Subcutaneous abdominal adipose tissue (tissue), 5 donors: ENCODE data around the gene LSM4.

ENCODE experiments used
- H3K27ac ChIP-seq: one replicate; pipeline ENCODE4 v1.7.0; 2013; ENCODE audit warnings: low read depth, mild to moderate bottlenecking, inconsistent platforms, low read length, moderate library complexity
- H3K27me3 ChIP-seq, 5 donors: one replicate each; pipeline ENCODE4 v1.7.0; 2013; ENCODE audit warnings: low read length in 5 of 5, inconsistent platforms in 1 of 5; ENCODE audit not compliant: control insufficient read depth in 5 of 5, insufficient read depth in 4 of 5
- H3K36me3 ChIP-seq, 5 donors: one replicate each; pipeline ENCODE4 v1.7.0; 2013; ENCODE audit warnings: low read length in 5 of 5; ENCODE audit not compliant: control insufficient read depth in 5 of 5, insufficient read depth in 5 of 5
- H3K4me1 ChIP-seq, 5 donors: one replicate each; pipeline ENCODE4 v1.7.0; 2013; ENCODE audit warnings: low read length in 5 of 5, mild to moderate bottlenecking in 3 of 5, moderate library complexity in 1 of 5; ENCODE audit not compliant: control insufficient read depth in 5 of 5, insufficient read depth in 5 of 5
- H3K4me3 ChIP-seq, 5 donors: one replicate each; pipeline ENCODE4 v1.7.0; 2013; ENCODE audit warnings: low read length in 5 of 5, low read depth in 1 of 5
- H3K9ac ChIP-seq, 5 donors: one replicate each; pipeline ENCODE4 v1.7.0; 2013; ENCODE audit warnings: low read length in 5 of 5, mild to moderate bottlenecking in 4 of 5, moderate library complexity in 3 of 5
- H3K9me3 ChIP-seq, 5 donors: one replicate each; pipeline ENCODE4 v1.7.0; 2013; ENCODE audit warnings: low read length in 5 of 5; ENCODE audit not compliant: control insufficient read depth in 5 of 5
- donor health status: healthy.
- donor health status: healthy.
- donor health status: healthy.
- donor health status: healthy.
- donor health status: healthy.

LSM4 gene

DNA sequence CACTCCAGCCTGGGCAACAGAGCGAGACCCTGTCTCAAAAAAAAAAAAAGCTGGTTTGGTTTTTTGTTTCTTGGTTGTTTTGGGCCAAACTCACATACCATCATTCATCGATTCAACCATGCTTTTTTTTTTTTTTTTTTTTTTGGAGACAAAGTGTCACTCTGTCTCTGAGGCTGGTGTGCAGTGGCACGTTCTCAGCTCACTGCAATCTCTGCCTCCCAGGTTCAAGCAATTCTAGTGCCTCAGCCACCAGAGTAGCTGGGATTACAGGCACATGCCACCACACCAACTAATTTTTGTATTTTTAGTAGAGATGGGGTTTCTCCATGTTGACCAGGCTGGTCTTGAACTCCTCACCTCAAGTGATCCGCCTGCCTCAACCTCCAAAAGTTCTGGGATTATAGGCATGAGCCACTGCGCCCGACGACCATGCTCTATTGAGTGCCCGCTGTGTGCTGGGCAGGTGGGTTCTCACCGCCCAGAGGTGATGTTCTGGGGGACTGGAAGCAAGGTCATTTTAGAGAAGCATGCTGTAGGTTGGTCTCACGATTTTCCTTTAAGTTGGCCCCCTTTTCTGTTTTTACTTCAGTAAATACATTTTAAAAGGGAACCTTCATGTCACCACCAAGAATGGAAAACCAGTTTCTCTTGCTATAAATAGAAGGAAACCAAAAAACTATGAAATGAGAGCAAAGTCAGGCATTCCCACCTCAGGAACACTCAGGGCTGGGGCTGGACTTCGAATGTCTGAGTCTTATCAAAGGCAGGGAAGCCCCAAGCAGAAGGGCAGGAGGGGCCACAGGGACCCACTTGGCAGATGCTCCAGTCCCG, 33.2 kb downstream of the LSM4 start:
- Histone ChIP-seq H3K36me3 (no peaks in the 10 kb centered on the region), H3K27me3 (no peaks in the 10 kb centered on the region), H3K9me3 (no peaks in the 10 kb centered on the region), H3K9ac (no peak overlapping the region), H3K4me1 (peaks cover 2 to 46% (median 32%) of the 10 kb centered on the region in 5 donors), H3K27ac (peak overlapping the region; percentile 95), H3K4me3 (no peak overlapping the region)

DNA sequence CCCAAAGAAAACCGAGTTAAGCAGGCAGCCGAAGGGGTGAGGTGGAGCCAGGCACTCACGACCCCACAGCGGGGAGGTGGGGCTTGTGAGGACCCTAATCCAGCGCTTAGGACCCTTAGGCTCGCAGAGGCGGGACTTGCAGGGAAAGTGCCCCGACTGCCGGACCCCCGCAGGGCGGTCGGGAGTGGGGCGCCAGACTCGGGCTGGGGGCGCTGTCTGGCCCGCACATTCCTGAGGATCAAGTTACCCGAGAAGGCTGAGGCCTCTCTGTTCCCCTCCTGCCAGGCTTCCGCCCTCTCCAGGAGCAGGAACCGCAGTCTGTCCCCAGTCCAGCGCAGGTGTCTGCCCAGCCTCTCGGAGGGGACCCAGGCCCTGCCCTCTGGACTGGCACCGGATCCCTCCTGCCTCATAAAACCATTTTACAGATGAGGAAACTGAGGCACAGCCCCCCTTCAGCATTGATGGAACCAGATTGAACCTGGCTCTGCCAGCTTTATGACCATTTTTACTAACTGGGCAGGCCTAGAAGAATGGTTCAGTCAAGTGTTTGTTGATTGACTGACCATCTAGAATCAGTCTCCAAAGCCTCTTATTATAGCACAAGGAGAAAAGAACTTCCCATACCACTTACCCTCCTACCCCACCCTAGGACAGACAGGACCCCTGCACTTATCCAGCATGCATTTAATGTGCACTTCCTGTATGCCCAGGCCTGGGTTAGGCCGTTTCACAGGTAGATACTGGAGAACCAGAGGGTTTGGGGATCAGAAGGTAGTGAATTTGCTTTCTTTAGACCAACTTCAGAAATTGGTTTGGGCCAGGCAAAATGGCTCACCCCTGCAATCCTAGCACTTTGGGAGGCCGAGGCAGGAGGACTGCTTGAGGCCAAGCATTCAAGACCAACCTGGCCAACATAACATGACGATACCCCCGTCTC, 34.8 kb downstream of the LSM4 start:
- Histone ChIP-seq H3K4me3 (no peak overlapping the region), H3K27ac (no peak overlapping the region), H3K4me1 (peaks cover 0 to 42% (median 28%) of the 10 kb centered on the region in 5 donors), H3K9ac (no peak overlapping the region), H3K27me3 (no peaks in the 10 kb centered on the region), H3K9me3 (no peaks in the 10 kb centered on the region), H3K36me3 (no peaks in the 10 kb centered on the region)

GRCh38 chr19:18286973-18287635, 35.8 kb downstream of the LSM4 start:
- Histone ChIP-seq H3K4me3 (no peak overlapping the region), H3K27ac (no peak overlapping the region), H3K4me1 (peaks cover 4 to 43% (median 31%) of the 10 kb centered on the region in 5 donors), H3K9me3 (no peaks in the 10 kb centered on the region), H3K36me3 (no peaks in the 10 kb centered on the region), H3K9ac (peak overlapping the region in 1 of 5 donors; percentile 16), H3K27me3 (no peaks in the 10 kb centered on the region)

GRCh38 chr19:18284712-18285360, 38.0 kb downstream of the LSM4 start:
- Histone ChIP-seq H3K9ac (peak overlapping the region in 1 of 5 donors; percentile 56), H3K4me3 (no peak overlapping the region), H3K9me3 (no peaks in the 10 kb centered on the region), H3K27ac (peak overlapping the region; percentile 23), H3K4me1 (peaks cover 4 to 26% (median 18%) of the 10 kb centered on the region in 5 donors), H3K27me3 (no peaks in the 10 kb centered on the region), H3K36me3 (peaks cover 0 to 2% (median 0%) of the 10 kb centered on the region in 5 donors)

DNA sequence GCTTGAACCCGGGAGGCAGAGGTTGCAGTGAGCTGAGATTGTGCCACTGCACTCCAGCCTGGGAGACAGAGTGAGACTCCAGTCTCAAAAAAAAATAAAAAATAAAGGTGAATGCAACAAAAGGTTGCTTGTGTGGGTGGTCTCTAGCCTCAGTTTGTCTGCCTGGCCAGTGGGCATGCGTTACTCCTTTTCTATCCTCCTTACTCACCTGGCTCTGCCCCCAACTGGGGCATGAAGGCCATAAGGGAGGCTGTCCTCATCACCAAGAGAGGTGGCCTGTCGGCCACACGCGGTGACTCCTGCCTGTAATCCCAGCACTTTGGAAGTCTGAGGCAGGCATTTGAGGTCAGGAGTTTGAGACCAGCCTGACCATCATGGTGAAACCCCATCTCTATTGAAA, 39.5 kb downstream of the LSM4 start:
- Histone ChIP-seq H3K9ac (no peak overlapping the region), H3K4me1 (peaks cover 9 to 37% (median 27%) of the 10 kb centered on the region in 5 donors), H3K36me3 (peaks cover 0 to 11% (median 10%) of the 10 kb centered on the region in 5 donors), H3K27ac (peak overlapping the region; percentile 99), H3K27me3 (no peaks in the 10 kb centered on the region), H3K4me3 (no peak overlapping the region), H3K9me3 (no peaks in the 10 kb centered on the region)

GRCh38 chr19:18282788-18283141, 40.1 kb downstream of the LSM4 start:
- H3K36me3 ChIP-seq, result peaks cover 0 to 16% (median 15%) of the 10 kb centered on the region in 5 donors
- H3K4me1 ChIP-seq, result peaks cover 13 to 43% (median 32%) of the 10 kb centered on the region in 5 donors
- H3K27ac ChIP-seq, result peak overlapping the region; percentile 99
- no peaks in the 10 kb centered on the region for H3K9me3 ChIP-seq
- peak overlapping the region; percentile 56 to 94 (median 85) for H3K9ac ChIP-seq
- H3K27me3 ChIP-seq, result no peaks in the 10 kb centered on the region
- H3K4me3 ChIP-seq, result peak overlapping the region; percentile 33 to 78 (median 68)

GRCh38 chr19:18282021-18282787, 40.7 kb downstream of the LSM4 start:
- peak overlapping the region; percentile 99 for H3K27ac ChIP-seq
- H3K9me3 ChIP-seq, result no peaks in the 10 kb centered on the region
- peaks cover 13 to 46% (median 32%) of the 10 kb centered on the region in 5 donors for H3K4me1 ChIP-seq
- no peaks in the 10 kb centered on the region for H3K27me3 ChIP-seq
- H3K36me3 ChIP-seq, result peaks cover 0 to 16% (median 15%) of the 10 kb centered on the region in 5 donors
- H3K9ac ChIP-seq, result peak overlapping the region; percentile 73 to 94 (median 85)
- peak overlapping the region; percentile 33 to 78 (median 68) for H3K4me3 ChIP-seq

DNA sequence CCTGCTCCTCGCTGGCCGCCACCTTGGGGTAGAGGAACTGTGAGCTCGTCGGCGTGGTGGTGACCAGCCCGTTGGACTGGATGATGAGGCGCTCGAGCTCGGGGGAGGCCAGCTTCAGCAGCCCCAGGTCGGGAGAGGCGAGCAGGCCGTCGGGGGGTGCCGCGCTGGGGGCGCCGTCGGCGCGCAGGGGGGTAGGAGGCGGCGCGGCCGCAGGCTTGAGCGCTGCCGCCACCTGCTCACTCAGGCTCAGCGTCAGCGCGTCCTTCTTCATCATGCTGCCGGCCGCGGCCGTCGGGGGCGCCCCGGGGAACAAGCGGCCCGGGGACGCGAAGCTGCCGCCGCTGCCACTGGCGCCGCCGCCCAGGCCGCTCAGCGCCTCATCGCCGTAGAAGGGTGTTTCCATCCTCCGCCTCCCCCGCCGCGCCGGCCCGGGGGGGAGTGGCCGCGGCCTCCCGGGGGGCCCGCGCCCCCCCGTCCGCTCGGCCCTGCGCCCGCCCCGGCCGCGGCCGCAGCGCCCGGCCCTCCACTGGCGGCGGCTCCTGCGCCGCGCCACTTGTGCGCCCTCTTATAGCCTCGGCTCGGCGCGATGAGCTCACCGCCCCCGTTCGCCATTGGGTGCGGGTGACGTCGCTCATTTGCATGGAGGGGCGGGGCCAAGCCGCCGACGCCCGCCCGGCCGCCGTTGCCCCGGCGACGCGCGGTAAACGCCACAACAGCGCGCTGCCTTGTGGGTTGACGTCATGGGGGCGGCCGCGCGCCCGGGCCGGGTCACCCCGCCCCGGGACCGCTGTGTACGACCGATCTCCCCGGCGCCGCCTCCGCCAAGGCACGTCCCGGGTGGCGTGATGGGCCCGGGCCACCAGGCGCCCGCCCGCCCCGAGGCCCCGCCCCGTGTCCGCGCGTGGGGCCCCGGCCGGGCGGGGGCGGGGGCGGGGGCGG, 41.5 kb downstream of the LSM4 start, which contains the start of gene JUND:
Gene JUND (minus strand): TSS at position 541 of the 939 bp plus-strand sequence. CDS start 138 bp downstream, at position 403.
- Histone ChIP-seq H3K9me3 (no peaks in the 10 kb centered on the region), H3K27ac (peak within 1 kb of the TSS; percentile 99), H3K4me1 (peaks cover 13 to 49% (median 33%) of the 10 kb centered on the region in 5 donors), H3K36me3 (peaks cover 0 to 19% (median 15%) of the 10 kb centered on the region in 5 donors), H3K4me3 (peak within 1 kb of the TSS; percentile 78 to 100 (median 99)), H3K9ac (peak within 1 kb of the TSS; percentile 87 to 100 (median 99)), H3K27me3 (no peaks in the 10 kb centered on the region)
